Ascending aorta (tissue), 2 donors: ENCODE measurements around the gene KAZN. TPM values are rescaled to one million over a fixed set of nuclear protein-coding genes. Genes with fewer than 3 reads are reported as not detected.

Experiments used
- DNase-seq, 2 donors: peaks; one replicate each; pipeline ENCODE4 v3.0.0-alpha.2; 2019; ENCODE audit warnings: low spot score in 2 of 2
- H3K27ac ChIP-seq, 2 donors: fragments of 200-600 bp; sonication (generic); one replicate each; pipeline ENCODE4 v1.5.1; 2016 to 2017; ENCODE audit warnings: mild to moderate bottlenecking in 1 of 2
- H3K27me3 ChIP-seq: fragments of 200-600 bp; sonication (generic); one replicate; pipeline ENCODE4 v1.5.1; 2017
- H3K36me3 ChIP-seq, 2 donors: fragments of 200-600 bp; sonication (generic); one replicate each; pipeline ENCODE4 v1.5.1; 2016
- H3K4me1 ChIP-seq, 2 donors: fragments of 200-600 bp; sonication (generic); one replicate each; pipeline ENCODE4 v1.5.1; 2016 to 2017; ENCODE audit warnings: mild to moderate bottlenecking in 1 of 2
- H3K4me3 ChIP-seq, 2 donors: fragments of 200-600 bp; sonication (generic); one replicate each; pipeline ENCODE4 v1.5.1; 2016 to 2017; ENCODE audit warnings: mild to moderate bottlenecking in 1 of 2
- H3K9me3 ChIP-seq, 2 donors: fragments of 200-600 bp; sonication (generic); one replicate each; pipeline ENCODE4 v1.5.1; 2016
- intact Hi-C: fragments of 100-400 bp; cut with DNase I; formaldehyde crosslinking; loops from one replicate; pipeline ENCODE4 v1.15.1; 2023
- total RNA-seq: library from RNA; depleted of rRNA; stranded (reverse); fragments of >200 nt; gene quantifications from one replicate; pipeline ENCODE4 v1.1.0, GENCODE V29; 2016
- TF ChIP-seq, protein P1 (sequence below), 3 experiments: fragments of 200-600 bp in 2 of 3; fragments of 450-650 bp in 1 of 3; sonication (generic) in 2 of 3; IDR thresholded peaks; one replicate each; pipeline ENCODE4 v1.5.1; 2016 to 2019; ENCODE audit warnings: antibody characterized with exemption in 3 of 3, mild to moderate bottlenecking in 1 of 3, moderate library complexity in 1 of 3

KAZN gene
- total RNA-seq, 1 donor from 2014 or later = 58.5 TPM

DNA sequence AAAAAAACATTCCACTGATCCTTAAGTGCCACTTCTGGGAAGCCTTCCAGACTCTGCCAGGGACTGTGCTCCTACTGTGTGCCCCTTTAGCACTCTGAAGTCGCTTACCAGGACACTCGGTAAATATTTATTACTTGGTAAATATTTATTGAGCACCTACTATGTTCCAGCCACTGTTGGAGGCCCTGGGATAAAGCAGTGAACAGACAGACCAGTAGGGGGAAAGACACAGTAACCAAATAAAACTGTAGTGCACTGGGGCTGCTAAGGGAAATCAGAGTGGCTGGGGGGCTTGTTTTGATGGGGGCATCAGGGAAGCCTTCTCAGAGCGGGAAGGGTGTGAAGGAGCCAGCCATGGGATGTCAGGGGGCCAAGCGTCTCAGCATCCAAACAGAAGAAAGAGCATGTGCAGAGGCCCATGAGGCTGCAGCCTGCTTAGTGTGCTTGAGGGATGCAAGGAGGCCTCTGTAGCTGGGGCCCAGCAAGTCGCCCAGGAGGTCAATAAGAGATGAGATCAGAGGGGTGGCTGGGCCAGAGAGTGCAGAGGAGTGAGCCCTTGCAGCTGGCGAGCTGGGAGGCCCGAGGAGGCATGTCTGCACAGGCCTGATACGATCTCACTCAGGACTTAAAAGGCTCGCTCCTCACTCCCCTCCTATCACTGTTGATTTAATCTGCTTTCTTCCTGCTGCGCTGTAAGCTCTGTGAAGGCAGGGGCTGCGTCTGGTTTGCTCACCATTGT, 28.6 kb downstream of the KAZN start:
- intact Hi-C loops = no loop called here
- TF ChIP-seq, protein P1, sequence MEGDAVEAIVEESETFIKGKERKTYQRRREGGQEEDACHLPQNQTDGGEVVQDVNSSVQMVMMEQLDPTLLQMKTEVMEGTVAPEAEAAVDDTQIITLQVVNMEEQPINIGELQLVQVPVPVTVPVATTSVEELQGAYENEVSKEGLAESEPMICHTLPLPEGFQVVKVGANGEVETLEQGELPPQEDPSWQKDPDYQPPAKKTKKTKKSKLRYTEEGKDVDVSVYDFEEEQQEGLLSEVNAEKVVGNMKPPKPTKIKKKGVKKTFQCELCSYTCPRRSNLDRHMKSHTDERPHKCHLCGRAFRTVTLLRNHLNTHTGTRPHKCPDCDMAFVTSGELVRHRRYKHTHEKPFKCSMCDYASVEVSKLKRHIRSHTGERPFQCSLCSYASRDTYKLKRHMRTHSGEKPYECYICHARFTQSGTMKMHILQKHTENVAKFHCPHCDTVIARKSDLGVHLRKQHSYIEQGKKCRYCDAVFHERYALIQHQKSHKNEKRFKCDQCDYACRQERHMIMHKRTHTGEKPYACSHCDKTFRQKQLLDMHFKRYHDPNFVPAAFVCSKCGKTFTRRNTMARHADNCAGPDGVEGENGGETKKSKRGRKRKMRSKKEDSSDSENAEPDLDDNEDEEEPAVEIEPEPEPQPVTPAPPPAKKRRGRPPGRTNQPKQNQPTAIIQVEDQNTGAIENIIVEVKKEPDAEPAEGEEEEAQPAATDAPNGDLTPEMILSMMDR (IDR thresholded peaks at IDR 0.05) = no peak
- Histone ChIP-seq H3K36me3 (no peaks in the 10 kb centered on the region), H3K27me3 (no peaks in the 10 kb centered on the region), H3K4me3 (no peak overlapping the region), H3K9me3 (no peaks in the 10 kb centered on the region), H3K27ac (no peak overlapping the region), H3K4me1 (no peaks in the 10 kb centered on the region)
- no peak for DNase-seq

DNA sequence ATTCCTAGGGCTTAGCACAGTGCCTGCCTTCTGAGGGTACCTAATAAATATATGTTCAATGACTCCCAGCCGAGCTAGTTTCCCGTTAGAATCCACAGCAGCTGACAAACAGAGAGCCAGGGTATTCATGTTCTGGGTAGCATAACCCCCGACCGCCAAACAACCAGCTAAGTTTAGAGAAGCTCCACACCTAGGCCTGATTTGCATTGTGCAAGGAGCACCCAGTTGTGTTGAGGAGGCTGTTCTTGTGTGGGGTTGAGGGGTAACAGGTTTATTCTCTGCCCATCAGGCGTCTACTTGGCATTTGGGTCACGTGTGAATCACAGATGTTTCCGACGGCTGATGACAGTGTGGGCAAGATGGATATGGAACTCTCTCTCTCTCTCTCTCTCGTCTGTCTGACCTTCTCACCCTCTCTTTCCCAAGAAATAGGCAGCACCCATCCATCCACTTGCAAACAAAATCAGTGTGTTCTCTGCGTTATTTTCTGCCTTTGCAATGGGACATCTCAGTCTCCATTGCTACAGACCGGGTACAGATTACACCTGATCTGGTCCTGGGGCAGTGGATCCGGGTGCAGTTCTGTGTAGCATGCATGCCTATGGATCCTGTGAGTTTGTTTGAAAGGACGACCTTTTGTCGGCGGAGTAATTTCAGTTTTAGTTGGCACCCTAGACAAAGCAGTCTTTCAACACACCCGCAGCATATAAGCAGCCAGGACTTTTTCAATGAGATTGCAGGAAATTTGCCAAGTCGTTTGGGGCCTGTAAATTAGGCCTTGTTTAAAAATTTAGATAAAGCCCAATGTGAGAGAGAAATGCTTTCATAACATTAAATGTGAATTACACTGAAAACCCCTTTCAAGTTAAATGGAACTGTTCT, 29.4 kb downstream of the KAZN start:
- H3K4me3 ChIP-seq = no peak overlapping the region
- H3K36me3 ChIP-seq = no peaks in the 10 kb centered on the region
- no peak overlapping the region for H3K27ac ChIP-seq
- TF ChIP-seq, protein P1 (IDR thresholded peaks at IDR 0.05) = no peak
- H3K27me3 ChIP-seq = no peaks in the 10 kb centered on the region
- no peaks in the 10 kb centered on the region for H3K4me1 ChIP-seq
- no peak for DNase-seq
- intact Hi-C loops = no loop called here
- H3K9me3 ChIP-seq = no peaks in the 10 kb centered on the region

DNA sequence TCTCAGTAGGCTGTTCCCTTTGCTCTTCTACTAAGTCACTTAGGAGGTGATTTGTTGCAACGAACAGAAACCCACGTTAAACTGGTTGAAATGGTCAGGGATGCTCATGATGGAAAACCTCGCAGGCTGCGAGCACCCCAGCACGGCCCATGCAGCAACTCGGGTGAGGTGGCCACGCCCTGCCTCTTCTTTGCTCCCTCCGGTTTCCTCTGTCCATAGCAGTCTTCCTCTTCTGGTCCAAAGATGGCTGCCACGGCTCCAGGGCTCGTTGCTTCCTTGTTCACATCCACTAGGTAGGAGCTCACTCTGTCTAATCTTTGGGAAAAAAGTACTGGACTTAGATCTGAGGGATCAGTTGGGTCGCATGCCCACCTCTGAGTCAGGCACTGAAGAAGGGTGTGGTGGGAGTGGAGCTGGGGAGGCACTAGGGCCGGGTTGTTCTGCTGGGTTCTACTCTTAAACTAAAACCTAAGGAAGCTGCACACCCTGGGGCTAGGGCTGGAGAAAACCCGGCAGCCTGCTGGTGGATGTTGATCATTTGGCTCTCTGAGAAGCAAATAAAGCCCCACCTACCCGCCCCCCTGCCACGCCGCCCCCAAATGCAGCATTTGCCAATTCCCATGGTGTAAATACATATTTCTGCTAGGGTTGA, 31.0 kb downstream of the KAZN start:
- DNase-seq = no peak
- intact Hi-C loops = no loop called here
- H3K27me3 ChIP-seq = no peaks in the 10 kb centered on the region
- H3K27ac ChIP-seq = no peak overlapping the region
- TF ChIP-seq, protein P1 (IDR thresholded peaks at IDR 0.05) = no peak
- no peaks in the 10 kb centered on the region for H3K9me3 ChIP-seq
- H3K4me1 ChIP-seq = no peaks in the 10 kb centered on the region
- H3K36me3 ChIP-seq = no peaks in the 10 kb centered on the region
- no peak overlapping the region for H3K4me3 ChIP-seq

DNA sequence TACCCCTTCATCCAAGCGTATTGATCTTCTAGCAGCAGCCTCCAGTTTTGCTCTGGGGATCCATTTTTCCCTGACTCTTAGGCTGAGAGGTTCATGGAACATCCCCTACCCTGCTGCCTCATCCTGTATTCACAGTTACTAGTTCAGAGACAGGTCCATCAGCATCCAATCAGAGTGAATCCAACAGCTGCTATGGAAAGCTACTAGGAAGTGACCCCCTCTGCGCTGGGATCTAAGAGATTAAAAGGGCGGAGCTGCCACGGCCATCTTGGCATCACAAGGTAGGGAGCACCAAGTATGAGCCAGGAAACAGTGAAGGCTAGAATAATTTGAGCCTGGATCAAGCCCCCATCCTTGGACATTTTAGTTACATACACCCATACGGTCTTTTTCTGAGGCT, 32.5 kb downstream of the KAZN start:
- no peak for DNase-seq
- H3K27ac ChIP-seq = no peak overlapping the region
- no peaks in the 10 kb centered on the region for H3K36me3 ChIP-seq
- H3K27me3 ChIP-seq = no peaks in the 10 kb centered on the region
- no peak overlapping the region for H3K4me3 ChIP-seq
- no peaks in the 10 kb centered on the region for H3K9me3 ChIP-seq
- no peaks in the 10 kb centered on the region for H3K4me1 ChIP-seq
- intact Hi-C loops = no loop called here
- TF ChIP-seq, protein P1 (IDR thresholded peaks at IDR 0.05) = no peak

DNA sequence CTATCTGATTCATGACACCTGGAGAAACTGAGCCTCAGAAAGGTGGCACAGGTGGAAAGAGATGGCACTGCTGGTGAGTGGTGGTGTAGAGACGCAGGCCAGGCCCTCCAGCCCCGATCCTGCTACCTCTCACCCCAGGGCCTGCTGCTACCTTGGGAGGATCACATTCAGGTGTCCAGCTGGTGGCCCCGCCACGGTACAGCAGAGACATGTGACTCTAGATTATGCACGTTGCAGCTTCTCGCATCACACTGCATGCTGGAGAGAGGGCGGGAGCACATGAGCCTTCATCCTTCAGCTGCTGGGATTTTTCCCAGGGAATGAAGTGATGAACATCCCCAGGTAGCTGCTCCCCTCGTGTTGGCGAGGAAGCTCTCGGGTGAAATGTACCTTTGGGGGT, 32.9 kb downstream of the KAZN start:
- H3K4me3 ChIP-seq = no peak overlapping the region
- intact Hi-C loops = no loop called here
- DNase-seq = no peak
- H3K4me1 ChIP-seq = no peaks in the 10 kb centered on the region
- H3K9me3 ChIP-seq = no peaks in the 10 kb centered on the region
- H3K27ac ChIP-seq = no peak overlapping the region
- no peaks in the 10 kb centered on the region for H3K36me3 ChIP-seq
- TF ChIP-seq, protein P1 (IDR thresholded peaks at IDR 0.05) = no peak
- H3K27me3 ChIP-seq = no peaks in the 10 kb centered on the region
